ENCODE results near the gene RTN3.

The RTN3 gene

DNA sequence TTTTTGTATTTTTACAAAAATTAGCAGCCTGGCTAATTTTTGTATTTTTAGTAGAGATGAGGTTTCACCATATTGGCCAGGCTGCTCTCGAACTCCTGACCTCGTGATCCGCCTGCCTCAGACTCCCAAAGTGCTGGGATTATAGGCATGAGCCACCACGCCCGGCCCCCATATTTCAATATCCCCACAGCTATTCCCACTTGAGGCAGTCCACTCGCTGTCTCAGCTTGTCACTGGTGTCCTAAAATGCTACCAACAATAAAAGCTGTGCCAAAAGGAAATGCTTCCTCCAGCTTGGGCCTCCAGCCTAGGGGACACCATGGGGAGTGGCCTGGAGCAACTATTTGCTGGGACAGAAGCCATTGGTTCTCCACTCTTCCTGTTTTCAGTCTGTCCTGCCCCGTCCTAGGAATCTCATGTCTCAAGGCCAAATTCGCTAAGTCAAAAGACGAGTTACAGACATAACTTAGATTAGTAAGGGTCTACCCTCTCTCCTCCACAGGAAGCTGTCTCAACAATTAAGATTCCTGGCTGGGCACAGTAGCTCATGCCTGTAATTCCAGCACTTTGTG is 124.6 kb downstream of the RTN3 start:
- TF ChIP-seq, protein P1, sequence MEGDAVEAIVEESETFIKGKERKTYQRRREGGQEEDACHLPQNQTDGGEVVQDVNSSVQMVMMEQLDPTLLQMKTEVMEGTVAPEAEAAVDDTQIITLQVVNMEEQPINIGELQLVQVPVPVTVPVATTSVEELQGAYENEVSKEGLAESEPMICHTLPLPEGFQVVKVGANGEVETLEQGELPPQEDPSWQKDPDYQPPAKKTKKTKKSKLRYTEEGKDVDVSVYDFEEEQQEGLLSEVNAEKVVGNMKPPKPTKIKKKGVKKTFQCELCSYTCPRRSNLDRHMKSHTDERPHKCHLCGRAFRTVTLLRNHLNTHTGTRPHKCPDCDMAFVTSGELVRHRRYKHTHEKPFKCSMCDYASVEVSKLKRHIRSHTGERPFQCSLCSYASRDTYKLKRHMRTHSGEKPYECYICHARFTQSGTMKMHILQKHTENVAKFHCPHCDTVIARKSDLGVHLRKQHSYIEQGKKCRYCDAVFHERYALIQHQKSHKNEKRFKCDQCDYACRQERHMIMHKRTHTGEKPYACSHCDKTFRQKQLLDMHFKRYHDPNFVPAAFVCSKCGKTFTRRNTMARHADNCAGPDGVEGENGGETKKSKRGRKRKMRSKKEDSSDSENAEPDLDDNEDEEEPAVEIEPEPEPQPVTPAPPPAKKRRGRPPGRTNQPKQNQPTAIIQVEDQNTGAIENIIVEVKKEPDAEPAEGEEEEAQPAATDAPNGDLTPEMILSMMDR (IDR thresholded peaks at IDR 0.05): no peak
- H3K27ac ChIP-seq: no peak overlapping the region

All from 22Rv1 (cell line).